ENCODE data around the gene RFX1. TPM values are rescaled to one million over a fixed set of nuclear protein-coding genes. Genes with fewer than 3 reads are reported as not detected.

RFX1 gene
- total RNA-seq, 1 experiment from 2014 or later, result 20.4 TPM

DNA sequence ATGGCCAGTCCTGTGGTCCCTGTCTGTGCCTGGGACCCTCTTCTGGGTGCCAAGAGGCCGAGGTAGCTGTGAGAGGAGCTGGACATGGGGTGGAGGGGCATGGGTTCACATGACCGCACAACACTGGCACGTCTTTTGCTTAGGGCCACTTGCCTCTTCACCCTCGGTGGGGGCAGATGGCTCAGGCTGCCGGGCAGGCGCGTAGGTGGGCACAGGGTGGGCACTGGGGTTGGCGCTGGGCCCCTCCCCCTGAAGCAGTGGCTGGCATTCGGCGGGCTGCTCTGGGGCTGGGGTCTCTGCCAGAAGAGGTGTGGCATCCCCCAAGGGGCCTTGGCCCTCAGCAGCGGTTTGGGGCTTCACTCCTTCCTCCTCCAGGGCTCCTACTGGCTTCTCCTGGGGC is 47.4 kb upstream of the RFX1 start:
- DNase-seq (ENCODE audit: low spot score) (no peak), ATAC-seq (no peak)
- Mint-ChIP-seq H3K36me3 (peaks cover 10% of the 10 kb centered on the region), H3K4me1 (peaks cover 7% of the 10 kb centered on the region), H3K9me3 (no peaks in the 10 kb centered on the region), H3K27ac (no peak overlapping the region), H3K27me3 (ENCODE audit: low read depth) (peaks cover 17% of the 10 kb centered on the region), H3K4me3 (no peak overlapping the region)
- ChIA-PET CTCF (interaction anchor here (0.9 to 1.2 kb wide), 2 partner anchors 19 to 31 kb away, joined by 3 to 5 read pairs; partner anchors contain the start of gene MISP3), POLR2A (no interaction called here)
- TF ChIP-seq, protein P1, sequence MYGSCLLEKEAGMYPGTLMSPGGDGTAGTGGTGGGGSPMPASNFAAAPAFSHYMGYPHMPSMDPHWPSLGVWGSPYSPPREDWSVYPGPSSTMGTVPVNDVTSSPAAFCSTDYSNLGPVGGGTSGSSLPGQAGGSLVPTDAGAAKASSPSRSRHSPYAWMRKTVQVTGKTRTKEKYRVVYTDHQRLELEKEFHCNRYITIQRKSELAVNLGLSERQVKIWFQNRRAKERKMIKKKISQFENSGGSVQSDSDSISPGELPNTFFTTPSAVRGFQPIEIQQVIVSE (CRISPR knock-in tag; IDR thresholded peaks at IDR 0.05; ENCODE audit: borderline replicate concordance), result no peak
- TF ChIP-seq JUN (CRISPR knock-in tag; IDR thresholded peaks at IDR 0.05), result no peak
- no peak for TF ChIP-seq SMAD3 (CRISPR knock-in tag; IDR thresholded peaks at IDR 0.05; ENCODE audit: borderline replicate concordance)
- TF ChIP-seq, protein P2, sequence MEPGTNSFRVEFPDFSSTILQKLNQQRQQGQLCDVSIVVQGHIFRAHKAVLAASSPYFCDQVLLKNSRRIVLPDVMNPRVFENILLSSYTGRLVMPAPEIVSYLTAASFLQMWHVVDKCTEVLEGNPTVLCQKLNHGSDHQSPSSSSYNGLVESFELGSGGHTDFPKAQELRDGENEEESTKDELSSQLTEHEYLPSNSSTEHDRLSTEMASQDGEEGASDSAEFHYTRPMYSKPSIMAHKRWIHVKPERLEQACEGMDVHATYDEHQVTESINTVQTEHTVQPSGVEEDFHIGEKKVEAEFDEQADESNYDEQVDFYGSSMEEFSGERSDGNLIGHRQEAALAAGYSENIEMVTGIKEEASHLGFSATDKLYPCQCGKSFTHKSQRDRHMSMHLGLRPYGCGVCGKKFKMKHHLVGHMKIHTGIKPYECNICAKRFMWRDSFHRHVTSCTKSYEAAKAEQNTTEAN (CRISPR knock-in tag; IDR thresholded peaks at IDR 0.05), result no peak
- no peak for TF ChIP-seq NFYB (CRISPR knock-in tag; conservative IDR thresholded peaks at IDR 0.05; ENCODE audit: low read depth)
- TF ChIP-seq OVOL2 (CRISPR knock-in tag; IDR thresholded peaks at IDR 0.05; ENCODE audit: borderline replicate concordance), result no peak
- TF ChIP-seq PRDM15 (CRISPR knock-in tag; IDR thresholded peaks at IDR 0.05), result no peak
- TF ChIP-seq CTCF (IDR thresholded peaks at IDR 0.05), result no peak

GRCh38 chr19:14053032-14053431 is 46.9 kb upstream of the RFX1 start:
- no peaks in the 10 kb centered on the region for H3K9me3 Mint-ChIP-seq
- H3K27me3 Mint-ChIP-seq (ENCODE audit: low read depth), result peaks cover 12% of the 10 kb centered on the region
- ATAC-seq (no peak), DNase-seq (ENCODE audit: low spot score) (no peak)
- ChIA-PET POLR2A (no interaction called here), CTCF (interaction anchor here (0.6 to 0.9 kb wide), 2 partner anchors 31 to 67 kb away, joined by 3 to 5 read pairs; no protein-coding TSS in a partner anchor)
- H3K4me3 Mint-ChIP-seq, result no peak overlapping the region
- H3K4me1 Mint-ChIP-seq, result peaks cover 3% of the 10 kb centered on the region; the same call in 1 of the 2 replicates
- H3K27ac Mint-ChIP-seq, result no peak overlapping the region
- H3K36me3 Mint-ChIP-seq, result peaks cover 10% of the 10 kb centered on the region
- TF ChIP-seq AR (CRISPR knock-in tag; IDR thresholded peaks at IDR 0.05) (no peak), ATF1 (CRISPR knock-in tag; IDR thresholded peaks at IDR 0.05) (no peak)

DNA sequence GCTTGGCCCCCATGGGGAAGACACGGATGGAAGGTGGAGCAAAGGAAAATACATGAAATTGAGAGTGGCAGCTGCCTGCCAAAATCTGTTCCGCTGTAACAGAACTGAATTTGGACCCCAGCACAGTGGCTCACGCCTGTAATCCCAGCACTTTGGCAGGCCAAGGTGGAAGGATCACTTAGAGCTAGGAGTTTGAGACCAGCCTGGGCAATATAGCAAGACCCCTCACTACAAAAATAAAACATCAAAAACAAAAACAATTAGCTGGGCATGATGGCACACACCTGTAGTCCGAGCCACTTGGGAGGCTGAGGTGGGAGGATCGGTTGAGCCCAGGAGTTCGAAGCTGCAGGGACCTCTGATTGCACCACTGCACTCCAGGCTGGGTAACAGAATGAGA is 46.4 kb upstream of the RFX1 start:
- DNase-seq (ENCODE audit: low spot score) (no peak), ATAC-seq (no peak)
- ChIA-PET CTCF (interaction anchor here (0.6 to 0.9 kb wide), 2 partner anchors 30 to 67 kb away, joined by 3 to 5 read pairs; no protein-coding TSS in a partner anchor), POLR2A (no interaction called here)
- H3K4me3 Mint-ChIP-seq, result no peak overlapping the region
- peaks cover 7% of the 10 kb centered on the region; the same call in 1 of the 2 replicates for H3K27me3 Mint-ChIP-seq (ENCODE audit: low read depth)
- no peaks in the 10 kb centered on the region for H3K9me3 Mint-ChIP-seq
- peaks cover 10% of the 10 kb centered on the region for H3K36me3 Mint-ChIP-seq
- TF ChIP-seq USF2 (CRISPR knock-in tag; IDR thresholded peaks at IDR 0.05), result no peak
- no peak for TF ChIP-seq OVOL2 (CRISPR knock-in tag; IDR thresholded peaks at IDR 0.05; ENCODE audit: borderline replicate concordance)
- no peak overlapping the region for H3K27ac Mint-ChIP-seq
- peaks cover 3% of the 10 kb centered on the region; the same call in 1 of the 2 replicates for H3K4me1 Mint-ChIP-seq
